ENCODE measurements around the gene ENSA.

DNA sequence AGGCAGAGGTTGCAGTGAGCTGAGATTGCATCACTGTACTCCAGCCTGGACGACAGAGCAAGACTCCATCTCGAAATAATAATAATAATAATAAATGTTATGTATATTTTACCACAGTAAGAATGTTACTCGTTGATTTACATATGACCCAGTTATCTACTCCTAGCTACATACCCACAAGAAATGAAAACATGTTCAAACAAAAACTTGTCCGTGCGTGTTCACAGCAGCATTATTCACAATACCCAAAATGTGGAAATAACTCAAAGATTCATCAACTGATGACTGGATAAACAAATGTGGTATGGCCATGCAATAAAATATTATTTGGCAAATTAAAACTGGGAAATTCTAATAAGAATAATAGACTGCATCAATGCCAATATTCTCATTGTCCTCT, 31.7 kb upstream of the ENSA start:
- TF ChIP-seq CTCF (IDR thresholded peaks at IDR 0.05; ENCODE audit: low read depth, low read length), result no peak
- no peak for TF ChIP-seq MYC (IDR thresholded peaks at IDR 0.05; ENCODE audit: low read depth, low read length)
